Measurements from ENCODE around the gene SDC4.

DNA sequence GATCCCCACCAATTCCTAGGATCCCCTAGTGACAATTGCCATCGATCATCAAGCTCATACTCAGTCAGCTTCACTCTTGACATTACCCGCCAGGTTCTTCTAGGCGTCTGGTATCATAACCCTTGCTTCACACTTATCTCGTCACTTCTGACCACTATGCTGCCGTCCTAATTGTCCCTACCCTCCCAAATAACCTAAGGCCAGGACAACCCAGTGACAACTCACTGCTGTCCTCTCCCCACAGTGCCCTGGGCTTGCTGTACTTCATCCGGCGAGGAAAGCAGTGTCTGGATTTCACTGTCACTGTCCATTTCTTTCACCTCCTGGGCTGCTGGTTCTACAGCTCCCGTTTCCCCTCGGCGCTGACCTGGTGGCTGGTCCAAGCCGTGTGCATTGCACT is 18.4 kb upstream of the SDC4 start:
- no peak for TF ChIP-seq POLR2A (IDR thresholded peaks at IDR 0.05)
- no peak for TF ChIP-seq EP300 (IDR thresholded peaks at IDR 0.05)
- no peak for TF ChIP-seq POLR2AphosphoS5 (IDR thresholded peaks at IDR 0.05)
- TF ChIP-seq, protein P1, sequence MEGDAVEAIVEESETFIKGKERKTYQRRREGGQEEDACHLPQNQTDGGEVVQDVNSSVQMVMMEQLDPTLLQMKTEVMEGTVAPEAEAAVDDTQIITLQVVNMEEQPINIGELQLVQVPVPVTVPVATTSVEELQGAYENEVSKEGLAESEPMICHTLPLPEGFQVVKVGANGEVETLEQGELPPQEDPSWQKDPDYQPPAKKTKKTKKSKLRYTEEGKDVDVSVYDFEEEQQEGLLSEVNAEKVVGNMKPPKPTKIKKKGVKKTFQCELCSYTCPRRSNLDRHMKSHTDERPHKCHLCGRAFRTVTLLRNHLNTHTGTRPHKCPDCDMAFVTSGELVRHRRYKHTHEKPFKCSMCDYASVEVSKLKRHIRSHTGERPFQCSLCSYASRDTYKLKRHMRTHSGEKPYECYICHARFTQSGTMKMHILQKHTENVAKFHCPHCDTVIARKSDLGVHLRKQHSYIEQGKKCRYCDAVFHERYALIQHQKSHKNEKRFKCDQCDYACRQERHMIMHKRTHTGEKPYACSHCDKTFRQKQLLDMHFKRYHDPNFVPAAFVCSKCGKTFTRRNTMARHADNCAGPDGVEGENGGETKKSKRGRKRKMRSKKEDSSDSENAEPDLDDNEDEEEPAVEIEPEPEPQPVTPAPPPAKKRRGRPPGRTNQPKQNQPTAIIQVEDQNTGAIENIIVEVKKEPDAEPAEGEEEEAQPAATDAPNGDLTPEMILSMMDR (IDR thresholded peaks at IDR 0.05), result no peak
